Measurements from ENCODE around the gene ZDHHC4. TPM values are rescaled to one million over a fixed set of nuclear protein-coding genes. Genes with fewer than 3 reads are reported as not detected.

ZDHHC4 gene
- total and polyA plus RNA-seq, 9 of the 15 experiments (the other 6 are each of a cell fraction or from before 2014, with no cell fraction given): 33.4 to 106 (median 58.3) TPM

DNA sequence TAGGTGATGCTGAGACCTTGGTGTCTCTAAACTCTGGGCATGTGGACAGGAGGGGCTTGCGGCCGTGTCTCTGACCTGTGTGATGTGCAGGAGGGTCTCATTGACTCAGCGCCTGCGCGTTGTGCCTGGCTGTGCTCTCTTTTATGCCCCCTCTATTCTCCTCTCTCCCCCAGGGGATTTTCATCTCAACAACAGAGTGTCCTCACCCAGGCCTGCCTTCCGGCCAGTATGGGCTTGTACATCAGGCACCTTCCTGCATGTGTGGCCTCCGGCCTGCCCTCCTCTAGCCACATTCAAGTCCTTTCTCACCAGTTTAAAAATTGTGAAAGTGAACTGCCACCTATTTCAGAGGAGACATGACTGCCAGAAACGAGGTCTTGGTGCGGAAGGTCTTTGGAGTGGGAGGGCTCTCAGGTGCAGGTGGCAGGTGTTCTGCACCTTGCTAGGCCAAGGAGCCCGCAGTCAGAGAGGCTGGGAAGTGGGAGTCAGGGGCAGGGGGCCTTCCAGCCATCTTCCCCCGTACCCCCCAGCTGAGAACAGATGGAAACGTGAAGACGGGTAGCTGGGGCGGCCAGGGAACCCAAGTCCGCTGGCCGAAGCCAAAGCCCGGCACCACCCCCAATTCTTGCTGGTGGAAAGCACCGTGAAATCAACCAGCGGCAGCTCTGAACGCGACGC, 12.0 kb downstream of the ZDHHC4 start (continued):
- no peak for TF ChIP-seq ZNF589 (CRISPR knock-in tag; IDR thresholded peaks at IDR 0.05; ENCODE audit: low read depth)
- TF ChIP-seq SETDB1 (IDR thresholded peaks at IDR 0.05; ENCODE audit: low read length): no peak
- TF ChIP-seq, protein P1, sequence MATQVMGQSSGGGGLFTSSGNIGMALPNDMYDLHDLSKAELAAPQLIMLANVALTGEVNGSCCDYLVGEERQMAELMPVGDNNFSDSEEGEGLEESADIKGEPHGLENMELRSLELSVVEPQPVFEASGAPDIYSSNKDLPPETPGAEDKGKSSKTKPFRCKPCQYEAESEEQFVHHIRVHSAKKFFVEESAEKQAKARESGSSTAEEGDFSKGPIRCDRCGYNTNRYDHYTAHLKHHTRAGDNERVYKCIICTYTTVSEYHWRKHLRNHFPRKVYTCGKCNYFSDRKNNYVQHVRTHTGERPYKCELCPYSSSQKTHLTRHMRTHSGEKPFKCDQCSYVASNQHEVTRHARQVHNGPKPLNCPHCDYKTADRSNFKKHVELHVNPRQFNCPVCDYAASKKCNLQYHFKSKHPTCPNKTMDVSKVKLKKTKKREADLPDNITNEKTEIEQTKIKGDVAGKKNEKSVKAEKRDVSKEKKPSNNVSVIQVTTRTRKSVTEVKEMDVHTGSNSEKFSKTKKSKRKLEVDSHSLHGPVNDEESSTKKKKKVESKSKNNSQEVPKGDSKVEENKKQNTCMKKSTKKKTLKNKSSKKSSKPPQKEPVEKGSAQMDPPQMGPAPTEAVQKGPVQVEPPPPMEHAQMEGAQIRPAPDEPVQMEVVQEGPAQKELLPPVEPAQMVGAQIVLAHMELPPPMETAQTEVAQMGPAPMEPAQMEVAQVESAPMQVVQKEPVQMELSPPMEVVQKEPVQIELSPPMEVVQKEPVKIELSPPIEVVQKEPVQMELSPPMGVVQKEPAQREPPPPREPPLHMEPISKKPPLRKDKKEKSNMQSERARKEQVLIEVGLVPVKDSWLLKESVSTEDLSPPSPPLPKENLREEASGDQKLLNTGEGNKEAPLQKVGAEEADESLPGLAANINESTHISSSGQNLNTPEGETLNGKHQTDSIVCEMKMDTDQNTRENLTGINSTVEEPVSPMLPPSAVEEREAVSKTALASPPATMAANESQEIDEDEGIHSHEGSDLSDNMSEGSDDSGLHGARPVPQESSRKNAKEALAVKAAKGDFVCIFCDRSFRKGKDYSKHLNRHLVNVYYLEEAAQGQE (IDR thresholded peaks at IDR 0.05; ENCODE audit: borderline replicate concordance): no peak
- TF ChIP-seq, protein P1 (CRISPR knock-in tag; IDR thresholded peaks at IDR 0.05; ENCODE audit: low read depth): no peak
- no peak for TF ChIP-seq GTF2A2 (tag; IDR thresholded peaks at IDR 0.05)
- no peak for TF ChIP-seq TEAD1 (CRISPR knock-in tag; IDR thresholded peaks at IDR 0.05)
- TF ChIP-seq SOX6 (IDR thresholded peaks at IDR 0.05): no peak
- TF ChIP-seq, protein P2, sequence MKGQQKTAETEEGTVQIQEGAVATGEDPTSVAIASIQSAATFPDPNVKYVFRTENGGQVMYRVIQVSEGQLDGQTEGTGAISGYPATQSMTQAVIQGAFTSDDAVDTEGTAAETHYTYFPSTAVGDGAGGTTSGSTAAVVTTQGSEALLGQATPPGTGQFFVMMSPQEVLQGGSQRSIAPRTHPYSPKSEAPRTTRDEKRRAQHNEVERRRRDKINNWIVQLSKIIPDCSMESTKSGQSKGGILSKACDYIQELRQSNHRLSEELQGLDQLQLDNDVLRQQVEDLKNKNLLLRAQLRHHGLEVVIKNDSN (CRISPR knock-in tag; IDR thresholded peaks at IDR 0.05): 0 out of 2 replicates have a peak, but pooled peaks have one; percentile 6
- no peak for TF ChIP-seq NFIC (IDR thresholded peaks at IDR 0.05)
- TF ChIP-seq, protein P3, sequence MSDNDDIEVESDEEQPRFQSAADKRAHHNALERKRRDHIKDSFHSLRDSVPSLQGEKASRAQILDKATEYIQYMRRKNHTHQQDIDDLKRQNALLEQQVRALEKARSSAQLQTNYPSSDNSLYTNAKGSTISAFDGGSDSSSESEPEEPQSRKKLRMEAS (CRISPR knock-in tag; IDR thresholded peaks at IDR 0.05): peak; percentile 17
- TF ChIP-seq TRIM28 (IDR thresholded peaks at IDR 0.05): no peak
- TF ChIP-seq FOXJ2 (tag; IDR thresholded peaks at IDR 0.05): 0 out of 2 replicates have a peak, but pooled peaks have one; percentile 2
- no peak for TF ChIP-seq TAF15 (IDR thresholded peaks at IDR 0.05; ENCODE audit: low read depth, low read length)
